UCSD-AML1 (cell line): Measurements from ENCODE around the gene ESYT2.
"Not testable (repeated sequence)": the region's sequence is repeated elsewhere in the genome, so short reads cannot be mapped to it uniquely, and the experiment has no call there.

ENCODE experiments used
- DNase-seq: peaks from one replicate; lab custom pipeline; 2025; ENCODE audit not compliant: unreplicated experiment; lab: John Stamatoyannopoulos, UW

ESYT2 gene

GRCh38 chr7:158702196-158702595 is 127.1 kb downstream of the ESYT2 start:
- DNase-seq = no peak

GRCh38 chr7:158700008-158700407 is 129.3 kb downstream of the ESYT2 start:
- DNase-seq = no peak

DNA sequence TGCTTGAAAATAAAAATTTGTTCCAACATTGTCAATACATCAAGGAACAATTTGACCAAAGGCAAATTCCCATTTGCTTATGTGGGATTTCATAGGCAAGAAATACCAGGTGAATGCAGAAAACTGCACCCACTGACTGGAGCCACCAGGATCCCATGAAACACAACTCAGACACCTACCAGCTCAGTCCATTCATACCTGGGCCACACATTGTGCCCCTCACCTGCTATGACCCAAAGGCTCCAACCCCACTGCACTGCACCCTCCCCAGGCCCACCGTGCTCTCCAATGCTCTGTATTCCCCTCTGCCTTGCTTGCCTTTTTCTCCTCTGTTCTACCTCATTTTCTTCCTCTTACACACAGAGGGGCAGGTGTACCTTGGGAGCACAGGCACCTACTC is 130.0 kb downstream of the ESYT2 start:
- DNase-seq = no peak

DNA sequence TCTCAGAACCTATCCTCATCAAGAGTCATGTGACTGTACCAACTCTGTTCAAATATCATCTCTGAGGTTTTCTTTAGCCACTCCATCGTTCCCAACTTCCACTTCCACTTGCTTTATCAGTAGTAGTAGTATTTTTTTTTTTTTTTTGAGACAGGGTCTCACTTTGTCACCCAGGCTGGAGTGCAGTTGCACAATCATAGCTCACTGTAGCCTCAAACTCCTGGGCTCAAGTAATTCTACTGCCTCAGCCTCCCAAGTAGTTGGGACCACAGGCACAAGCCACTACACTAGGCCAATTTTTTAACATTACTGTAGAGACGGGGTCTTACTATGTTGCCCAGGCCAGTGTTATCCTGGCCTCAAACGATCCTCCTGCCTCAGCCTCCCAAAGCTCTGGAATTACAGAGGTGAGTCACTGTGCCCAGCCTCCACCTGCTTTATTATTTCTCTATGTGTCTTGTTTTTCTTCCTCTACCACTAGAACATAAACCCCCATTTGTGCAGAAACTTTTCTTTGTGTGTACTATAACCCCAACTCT is 130.6 kb downstream of the ESYT2 start:
- DNase-seq = no peak

DNA sequence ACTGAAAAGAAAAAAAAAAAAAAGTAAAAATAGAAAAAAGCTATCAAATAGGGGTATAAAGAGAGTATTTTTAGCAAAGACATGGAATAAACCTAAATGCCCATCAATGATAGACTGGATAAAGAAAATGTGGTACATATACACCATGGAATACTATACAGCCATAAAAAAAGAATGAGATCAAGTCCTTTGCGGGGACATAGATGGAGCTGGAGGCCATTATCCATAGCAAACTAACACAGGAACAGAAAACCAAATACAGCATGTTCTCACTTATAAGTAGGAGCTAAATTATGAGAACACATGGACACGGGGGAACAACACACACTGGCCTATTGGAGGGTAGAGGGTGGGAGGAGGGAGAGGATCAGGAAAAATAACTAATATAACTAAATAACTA is 131.7 kb downstream of the ESYT2 start:
- DNase-seq = not testable (repeated sequence)

DNA sequence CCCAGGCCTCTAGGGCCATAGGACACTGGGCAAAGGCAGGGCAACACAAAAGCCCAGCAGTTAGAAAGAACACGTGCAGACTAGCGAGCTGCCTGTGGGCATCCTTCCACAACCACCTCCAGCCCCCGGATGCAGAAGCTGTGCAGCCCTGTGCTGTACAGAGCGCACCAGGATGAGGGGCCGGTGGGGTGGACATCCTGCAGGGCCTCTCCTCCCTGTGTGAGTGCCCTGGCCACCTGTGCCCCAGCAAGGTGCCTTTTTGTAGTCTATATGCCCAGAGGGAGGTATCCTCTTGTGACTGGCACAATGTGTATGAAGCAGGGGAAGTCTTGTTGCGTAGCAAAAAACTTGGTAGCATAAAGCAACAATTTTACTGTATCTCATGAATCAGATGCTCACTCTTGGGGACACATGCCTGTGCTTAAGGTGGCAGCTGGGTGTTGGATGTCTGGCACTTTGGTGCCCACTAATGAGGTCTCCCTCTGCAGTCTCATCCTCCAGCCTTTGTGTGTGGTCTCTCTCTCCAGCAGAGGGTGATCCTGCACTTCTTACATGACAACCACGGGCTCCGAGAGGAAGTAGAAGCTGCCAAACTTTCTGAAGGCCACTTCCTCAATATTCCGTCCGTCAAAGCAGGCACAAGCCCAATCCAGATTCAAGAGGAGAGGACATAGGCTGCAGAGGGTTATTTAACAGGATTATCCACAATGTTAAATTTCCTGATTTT is 133.4 kb downstream of the ESYT2 start:
- DNase-seq = peak; percentile 36

DNA sequence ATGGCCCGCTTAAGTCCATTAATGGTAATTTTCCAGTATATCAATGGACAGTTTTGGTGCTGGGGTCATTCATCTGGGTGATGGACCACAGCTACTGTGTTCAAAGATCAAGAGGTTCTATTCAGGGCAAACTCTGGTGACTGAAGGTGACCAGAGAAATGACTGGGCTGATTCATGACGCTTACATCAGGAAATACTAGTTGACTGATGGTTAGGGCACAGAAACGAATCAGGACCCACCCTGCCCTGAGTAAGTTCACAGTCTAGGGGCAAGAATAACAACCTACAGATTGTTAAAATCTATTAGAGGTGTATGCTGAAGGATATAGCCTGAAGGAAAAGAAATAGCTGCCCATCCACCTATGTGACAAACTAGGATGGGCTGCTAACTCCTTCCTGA is 134.3 kb downstream of the ESYT2 start:
- DNase-seq = no peak

DNA sequence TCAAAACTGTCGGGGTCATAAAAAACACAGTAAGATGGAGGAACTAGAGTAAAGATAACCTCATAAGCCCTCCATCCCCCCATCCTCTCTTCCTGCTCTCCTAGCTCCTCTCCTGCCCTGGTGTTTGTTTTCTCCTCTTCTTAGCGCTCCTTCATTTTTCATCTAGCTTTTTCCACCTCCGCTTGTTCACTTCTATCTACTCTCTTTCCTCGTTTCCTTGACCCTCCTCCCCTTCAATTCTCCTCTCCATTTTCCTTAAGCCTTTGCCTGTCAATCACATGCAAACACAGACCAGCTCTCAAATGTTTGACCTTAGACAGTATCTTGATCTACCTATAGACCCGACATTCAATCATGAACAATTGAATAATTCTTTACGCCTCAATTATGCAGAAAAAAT is 134.7 kb downstream of the ESYT2 start:
- no peak for DNase-seq

DNA sequence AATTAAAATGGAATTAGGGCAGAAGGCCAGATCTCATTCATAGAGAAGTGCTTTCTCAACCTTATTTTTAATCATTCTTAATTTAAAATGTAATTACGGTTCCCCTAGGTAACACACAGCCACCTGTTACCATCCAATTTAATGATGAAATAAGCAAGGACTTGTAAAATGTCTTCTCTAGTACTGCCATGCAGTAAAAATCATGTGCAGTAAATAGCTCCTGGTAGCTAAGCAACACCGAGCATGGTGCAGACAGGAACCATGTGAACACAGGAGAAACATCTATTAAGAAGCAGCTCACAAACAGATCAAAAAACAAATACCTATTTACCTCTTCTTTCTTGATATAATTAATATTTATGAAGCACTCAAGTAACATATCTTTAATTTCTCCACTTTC is 139.8 kb downstream of the ESYT2 start:
- DNase-seq = no peak

- no peak for DNase-seq
These were observed 141.9 kb downstream of the ESYT2 start for GRCh38 chr7:158687406-158687805.

GRCh38 chr7:158685693-158686092 is 143.6 kb downstream of the ESYT2 start:
- no peak for DNase-seq

GRCh38 chr7:158684329-158684728 is 145.0 kb downstream of the ESYT2 start:
- no peak for DNase-seq

DNA sequence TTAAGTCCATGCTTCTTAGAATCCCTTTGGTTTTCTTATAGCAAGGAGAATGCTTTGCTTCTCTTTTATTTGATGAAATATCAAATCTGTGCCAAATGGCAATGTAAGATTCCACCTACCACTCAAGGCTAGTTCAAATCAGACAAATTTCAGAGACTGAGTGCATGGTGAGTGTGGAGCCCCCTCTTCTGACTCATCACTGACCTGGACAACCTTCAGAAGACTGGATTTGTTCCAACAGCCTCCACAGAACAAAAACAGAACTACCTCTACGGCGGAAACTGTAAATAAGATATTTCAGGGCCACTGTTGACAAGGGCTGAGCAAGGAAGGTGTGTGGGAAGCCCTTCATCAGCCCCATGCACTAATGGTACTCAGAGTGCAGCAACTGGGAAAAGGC is 145.8 kb downstream of the ESYT2 start:
- DNase-seq = no peak

DNA sequence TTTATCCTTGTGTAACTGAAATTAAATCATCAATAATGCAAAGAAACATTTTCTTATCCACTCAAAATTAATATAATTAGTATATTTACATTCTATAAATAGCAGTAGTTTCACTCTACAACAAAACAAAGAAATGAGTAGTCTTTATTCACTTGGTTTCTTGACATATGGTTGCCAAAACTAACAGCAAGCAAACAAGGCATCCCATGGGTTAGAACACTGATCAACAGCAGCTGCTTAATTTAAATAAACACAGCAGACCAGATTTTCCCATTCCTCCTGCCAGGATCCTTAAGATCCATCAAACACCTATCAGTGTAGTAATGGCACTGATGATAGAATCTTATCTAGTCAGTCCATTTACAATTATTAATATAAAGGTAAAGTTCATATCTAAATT is 146.9 kb downstream of the ESYT2 start:
- no peak for DNase-seq
